ENCODE measurements around the gene RAB34.

The RAB34 gene

DNA sequence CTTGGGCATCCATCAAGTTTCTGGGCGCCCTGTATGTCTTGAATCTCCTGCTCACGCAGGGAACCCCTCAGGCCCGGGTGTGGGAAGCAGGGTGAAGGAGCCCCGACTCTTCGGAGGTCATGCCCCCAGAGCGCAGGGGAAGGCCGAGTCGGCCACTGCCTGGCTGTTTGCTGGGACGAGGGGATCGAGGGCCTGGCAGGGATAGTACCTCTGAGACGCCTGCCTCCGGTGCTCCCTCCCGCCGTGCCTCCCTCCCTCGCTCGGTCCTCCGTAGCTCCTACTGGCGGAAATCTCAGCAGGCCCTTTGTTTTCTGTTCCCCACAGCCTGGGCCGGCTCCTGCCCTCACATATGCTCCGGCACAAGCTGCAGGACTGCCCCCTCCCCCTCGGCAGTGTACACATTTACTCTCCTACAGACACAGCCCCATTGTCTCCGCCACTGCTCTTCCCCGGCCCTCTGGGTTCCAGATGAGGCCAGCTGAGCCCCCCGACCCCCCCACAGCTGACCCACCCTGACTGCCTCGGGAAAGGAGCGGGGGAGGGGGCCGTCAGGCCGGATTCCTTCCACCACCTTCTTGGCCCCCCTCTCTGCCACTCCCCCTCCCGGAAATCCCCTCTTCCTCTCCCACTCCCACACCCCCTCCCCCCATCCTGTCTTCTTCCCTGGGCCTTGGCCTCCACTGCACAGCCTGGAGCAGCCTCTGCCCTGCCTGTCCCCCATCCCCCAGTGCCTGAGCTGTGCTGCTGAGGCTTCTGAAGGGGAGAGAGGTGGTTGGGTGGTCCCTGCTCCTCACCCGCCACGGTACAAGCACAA is 27.5 kb upstream of the RAB34 start:
- TF ChIP-seq, protein P1, sequence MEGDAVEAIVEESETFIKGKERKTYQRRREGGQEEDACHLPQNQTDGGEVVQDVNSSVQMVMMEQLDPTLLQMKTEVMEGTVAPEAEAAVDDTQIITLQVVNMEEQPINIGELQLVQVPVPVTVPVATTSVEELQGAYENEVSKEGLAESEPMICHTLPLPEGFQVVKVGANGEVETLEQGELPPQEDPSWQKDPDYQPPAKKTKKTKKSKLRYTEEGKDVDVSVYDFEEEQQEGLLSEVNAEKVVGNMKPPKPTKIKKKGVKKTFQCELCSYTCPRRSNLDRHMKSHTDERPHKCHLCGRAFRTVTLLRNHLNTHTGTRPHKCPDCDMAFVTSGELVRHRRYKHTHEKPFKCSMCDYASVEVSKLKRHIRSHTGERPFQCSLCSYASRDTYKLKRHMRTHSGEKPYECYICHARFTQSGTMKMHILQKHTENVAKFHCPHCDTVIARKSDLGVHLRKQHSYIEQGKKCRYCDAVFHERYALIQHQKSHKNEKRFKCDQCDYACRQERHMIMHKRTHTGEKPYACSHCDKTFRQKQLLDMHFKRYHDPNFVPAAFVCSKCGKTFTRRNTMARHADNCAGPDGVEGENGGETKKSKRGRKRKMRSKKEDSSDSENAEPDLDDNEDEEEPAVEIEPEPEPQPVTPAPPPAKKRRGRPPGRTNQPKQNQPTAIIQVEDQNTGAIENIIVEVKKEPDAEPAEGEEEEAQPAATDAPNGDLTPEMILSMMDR (IDR thresholded peaks at IDR 0.05) = no peak
- Histone ChIP-seq H3K27ac (peak overlapping the region; percentile 81 to 83), H3K36me3 (peaks cover 0 to 26% (median 23%) of the 10 kb centered on the region in 3 donors), H3K27me3 (no peaks in the 10 kb centered on the region), H3K4me1 (peaks cover 0 to 82% (median 47%) of the 10 kb centered on the region in 4 donors), H3K9me3 (no peaks in the 10 kb centered on the region), H3K4me3 (peak overlapping the region; percentile 63 to 73)
- intact Hi-C loops (cut with DNase I; ENCODE audit: low total_unique reads) = loop anchor here (10.0 kb wide), 1 partner anchor 60 kb away; no protein-coding TSS in a partner anchor
- peak in 1 of 2 donors; percentile 84 for DNase-seq

DNA sequence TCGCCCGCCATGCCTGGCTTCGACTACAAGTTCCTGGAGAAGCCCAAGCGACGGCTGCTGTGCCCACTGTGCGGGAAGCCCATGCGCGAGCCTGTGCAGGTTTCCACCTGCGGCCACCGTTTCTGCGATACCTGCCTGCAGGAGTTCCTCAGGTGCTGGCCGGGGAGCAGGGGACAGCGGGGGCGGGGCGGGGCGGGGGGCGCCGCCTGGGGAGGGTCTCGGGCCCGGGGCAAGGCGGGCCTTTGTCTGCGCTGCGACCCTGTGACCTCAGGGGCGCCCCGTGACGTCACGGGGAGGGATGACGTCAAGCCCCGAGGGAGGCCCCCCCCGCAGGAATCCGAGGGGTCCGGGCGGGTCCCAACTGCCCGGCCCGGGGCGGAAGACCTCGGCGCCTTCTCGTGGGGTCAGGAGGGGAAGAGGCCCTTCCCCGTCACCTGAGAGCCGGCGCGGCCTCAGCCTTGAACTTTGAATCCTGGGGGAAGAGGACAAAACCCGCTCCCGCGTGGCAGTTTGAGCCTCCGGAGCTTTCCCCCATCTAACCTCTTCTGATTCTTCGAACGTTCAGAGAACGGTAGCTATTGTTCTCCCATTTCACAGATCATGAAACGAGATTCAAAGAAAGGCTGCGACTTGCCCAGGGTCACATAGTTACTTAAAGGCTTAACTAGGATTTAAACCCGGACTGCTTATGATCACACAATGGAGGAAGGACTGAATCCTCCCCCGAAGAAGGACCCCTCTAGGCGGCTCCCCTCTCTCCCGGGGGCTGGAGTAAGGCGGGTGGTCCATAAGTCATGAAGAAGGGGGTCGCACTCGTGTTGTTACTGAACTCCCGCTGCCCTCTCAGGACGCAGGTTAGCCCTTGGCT is 26.7 kb upstream of the RAB34 start:
- H3K27ac ChIP-seq = peak overlapping the region; percentile 81 to 83
- TF ChIP-seq, protein P1 (IDR thresholded peaks at IDR 0.05) = no peak
- H3K36me3 ChIP-seq = peaks cover 0 to 20% (median 18%) of the 10 kb centered on the region in 3 donors
- no peaks in the 10 kb centered on the region for H3K27me3 ChIP-seq
- H3K9me3 ChIP-seq = no peaks in the 10 kb centered on the region
- DNase-seq = no peak
- intact Hi-C loops (cut with DNase I; ENCODE audit: low total_unique reads) = loop anchor here (10.0 kb wide), 1 partner anchor 60 kb away; no protein-coding TSS in a partner anchor
- H3K4me1 ChIP-seq = peaks cover 0 to 74% (median 44%) of the 10 kb centered on the region in 4 donors
- peak overlapping the region; percentile 63 to 73 for H3K4me3 ChIP-seq

DNA sequence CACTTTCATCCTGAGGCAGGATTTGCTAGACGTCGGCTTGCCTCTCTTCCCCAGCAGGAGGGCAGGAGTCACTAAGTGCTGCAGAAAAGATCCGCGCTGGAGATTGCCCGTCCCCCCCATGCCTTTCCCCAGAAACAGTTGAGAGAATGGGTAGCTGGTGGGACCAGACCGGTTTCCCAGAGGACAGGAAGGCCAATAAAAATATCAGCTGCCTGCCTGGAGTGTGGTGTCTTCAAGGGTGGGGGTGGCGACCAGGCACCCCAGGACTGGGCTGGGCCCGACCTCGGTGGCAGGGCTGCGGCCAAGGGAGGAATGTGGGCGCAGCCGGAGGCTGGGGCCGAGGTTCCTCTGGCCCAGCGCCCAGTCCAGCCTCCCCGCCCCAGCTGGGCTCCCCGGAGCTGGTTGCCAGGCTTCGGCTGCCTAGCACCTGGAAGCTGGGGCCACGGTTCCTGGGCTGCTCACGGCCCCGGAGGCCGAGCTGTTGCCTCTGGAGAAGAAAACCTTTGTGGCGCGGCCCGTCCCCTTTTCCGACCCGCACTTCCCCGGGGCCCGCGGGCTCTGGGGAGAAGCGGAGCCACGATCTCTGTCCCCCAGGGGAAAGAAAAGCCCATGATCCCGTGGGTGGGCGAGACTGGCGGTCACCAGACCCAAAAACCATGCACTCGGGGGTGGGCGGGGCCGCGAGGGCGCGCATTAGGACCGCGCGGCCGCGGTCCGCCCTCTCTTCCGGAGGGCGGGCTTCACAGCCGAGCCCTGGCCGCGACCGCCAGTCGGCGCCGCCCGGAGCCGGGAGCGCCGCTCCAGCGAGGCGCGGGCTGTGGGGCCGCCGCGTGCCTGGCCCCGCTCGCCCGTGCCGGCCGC is 25.8 kb upstream of the RAB34 start, which contains the start of gene TRAF4:
Gene TRAF4 (plus strand): TSS at position 769 of the 861 bp plus-strand sequence. CDS start 102 bp downstream, outside the sequence.
- peaks cover 0 to 11% (median 11%) of the 10 kb centered on the region in 3 donors for H3K36me3 ChIP-seq
- peak; percentile 77 to 88 for DNase-seq
- peak within 1 kb of the TSS; percentile 63 to 73 for H3K4me3 ChIP-seq
- no peaks in the 10 kb centered on the region for H3K9me3 ChIP-seq
- H3K27me3 ChIP-seq = no peaks in the 10 kb centered on the region
- intact Hi-C loops (cut with DNase I; ENCODE audit: low total_unique reads) = loop anchor here (2.0 to 10.0 kb wide), 2 partner anchors 15 to 61 kb away; partner anchors contain the start of gene NEK8
- peak within 1 kb of the TSS; percentile 81 to 83 for H3K27ac ChIP-seq
- peaks cover 0 to 66% (median 44%) of the 10 kb centered on the region in 4 donors for H3K4me1 ChIP-seq
- TF ChIP-seq, protein P1 (IDR thresholded peaks at IDR 0.05) = peak in 1 of 2 experiments; percentile 41

GRCh38 chr17:28741358-28742349 is 24.0 kb upstream of the RAB34 start:
- peaks cover 0 to 47% (median 36%) of the 10 kb centered on the region in 4 donors for H3K4me1 ChIP-seq
- H3K27me3 ChIP-seq = no peaks in the 10 kb centered on the region
- no peak overlapping the region for H3K27ac ChIP-seq
- H3K4me3 ChIP-seq = no peak overlapping the region
- no peaks in the 10 kb centered on the region for H3K9me3 ChIP-seq
- no peak for DNase-seq
- no peaks in the 10 kb centered on the region for H3K36me3 ChIP-seq
- TF ChIP-seq, protein P1 (IDR thresholded peaks at IDR 0.05) = no peak
- intact Hi-C loops (cut with DNase I; ENCODE audit: low total_unique reads) = loop anchor here (2.0 to 10.0 kb wide), 2 partner anchors 13 to 63 kb away; partner anchors contain the start of gene NEK8
